Large intestine (tissue), 3 donors: ENCODE measurements around the gene HIRA. TPM values are rescaled to one million over a fixed set of nuclear protein-coding genes. Genes with fewer than 3 reads are reported as not detected.

Source experiments
- DNase-seq, 2 donors: peaks; one replicate each; pipeline versions ENCODE4 v3.0.0 to v3.0.0-alpha.2; 2013
- H3K27ac ChIP-seq: one replicate; pipeline ENCODE4 v1.5.1; 2013; ENCODE audit warnings: low read length
- H3K27me3 ChIP-seq: 2 replicates; pipeline ENCODE4 v1.6.1; 2013; ENCODE audit warnings: low read length; ENCODE audit not compliant: control insufficient read depth, insufficient read depth
- H3K36me3 ChIP-seq: 2 replicates; pipeline ENCODE4 v1.6.1; 2013; ENCODE audit warnings: low read length; ENCODE audit not compliant: control insufficient read depth, insufficient read depth
- H3K4me1 ChIP-seq: one replicate; pipeline ENCODE4 v1.6.1; 2013; ENCODE audit warnings: low read length; ENCODE audit not compliant: control insufficient read depth, insufficient read depth
- H3K4me3 ChIP-seq: one replicate; pipeline ENCODE4 v1.5.1; 2013; ENCODE audit warnings: low read length
- H3K9me3 ChIP-seq: one replicate; pipeline ENCODE4 v1.6.1; 2013; ENCODE audit warnings: mild to moderate bottlenecking, low read depth, low read length, moderate library complexity; ENCODE audit not compliant: control insufficient read depth
- WGBS: methylation state at CpG from one replicate; pipeline ENCODE4 v1.1.5; 2013; ENCODE audit warnings: low lambda C conversion rate; ENCODE audit not compliant: insufficient coverage; 5-methylcytosine and 5-hydroxymethylcytosine counted together
- polyA plus RNA-seq: library from polyadenylated mRNA; unstranded; fragments of 120-200 nt; gene quantifications from one replicate; pipeline ENCODE4 v1.2.1, GENCODE V29; 2013

The HIRA gene
- polyA plus RNA-seq, 1 donor, result 29.6 TPM

DNA sequence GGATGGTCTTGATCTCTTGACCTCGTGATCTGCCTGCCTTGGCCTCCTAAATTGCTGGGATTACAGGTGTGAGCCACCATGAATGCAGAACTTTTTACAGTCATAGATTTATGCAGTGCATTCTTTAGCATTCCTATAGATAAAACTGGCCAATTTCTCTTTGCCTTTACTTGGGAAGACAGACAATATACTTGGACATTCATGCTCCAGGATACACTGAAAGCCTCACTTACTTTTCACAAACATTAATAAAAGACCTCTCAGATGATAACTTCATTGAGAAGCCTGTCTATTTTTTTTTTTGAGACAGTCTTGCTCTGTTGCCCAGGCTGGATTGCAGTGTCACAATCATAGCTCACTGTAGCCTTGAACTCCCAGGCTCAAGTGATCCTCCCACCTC, 127.7 kb downstream of the HIRA start:
- no CpG with 5 or more reads among the region's 1 CpG for WGBS
- no peak overlapping the region for H3K27ac ChIP-seq
- no peak for DNase-seq
- H3K36me3 ChIP-seq, result no peaks in the 10 kb centered on the region
- no peaks in the 10 kb centered on the region for H3K9me3 ChIP-seq
- no peaks in the 10 kb centered on the region for H3K4me1 ChIP-seq
- no peak overlapping the region for H3K4me3 ChIP-seq
- H3K27me3 ChIP-seq, result no peaks in the 10 kb centered on the region

DNA sequence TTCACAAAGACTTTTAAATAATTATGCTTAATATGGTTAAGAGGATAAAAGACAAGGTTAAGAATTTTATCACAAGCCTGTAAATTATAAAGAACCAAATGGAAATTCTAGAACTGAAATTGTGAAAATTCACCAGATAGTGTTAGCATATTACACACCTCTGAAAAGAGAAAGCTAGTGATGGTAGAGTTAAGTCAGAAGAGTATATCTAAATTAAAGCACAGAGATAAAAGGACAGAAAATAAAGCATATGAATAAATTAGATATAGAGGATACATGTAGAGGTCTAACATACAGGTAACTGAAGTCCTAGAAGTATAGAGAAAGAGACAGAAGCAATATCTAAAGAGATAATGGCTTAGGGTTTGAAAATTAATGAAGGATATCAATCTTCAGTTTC, 135.8 kb downstream of the HIRA start:
- Histone ChIP-seq H3K27ac (no peak overlapping the region), H3K27me3 (peaks cover 5% of the 10 kb centered on the region), H3K4me1 (peaks cover 4% of the 10 kb centered on the region), H3K36me3 (no peaks in the 10 kb centered on the region), H3K4me3 (no peak overlapping the region), H3K9me3 (peaks cover 4% of the 10 kb centered on the region)
- DNase-seq, result no peak

DNA sequence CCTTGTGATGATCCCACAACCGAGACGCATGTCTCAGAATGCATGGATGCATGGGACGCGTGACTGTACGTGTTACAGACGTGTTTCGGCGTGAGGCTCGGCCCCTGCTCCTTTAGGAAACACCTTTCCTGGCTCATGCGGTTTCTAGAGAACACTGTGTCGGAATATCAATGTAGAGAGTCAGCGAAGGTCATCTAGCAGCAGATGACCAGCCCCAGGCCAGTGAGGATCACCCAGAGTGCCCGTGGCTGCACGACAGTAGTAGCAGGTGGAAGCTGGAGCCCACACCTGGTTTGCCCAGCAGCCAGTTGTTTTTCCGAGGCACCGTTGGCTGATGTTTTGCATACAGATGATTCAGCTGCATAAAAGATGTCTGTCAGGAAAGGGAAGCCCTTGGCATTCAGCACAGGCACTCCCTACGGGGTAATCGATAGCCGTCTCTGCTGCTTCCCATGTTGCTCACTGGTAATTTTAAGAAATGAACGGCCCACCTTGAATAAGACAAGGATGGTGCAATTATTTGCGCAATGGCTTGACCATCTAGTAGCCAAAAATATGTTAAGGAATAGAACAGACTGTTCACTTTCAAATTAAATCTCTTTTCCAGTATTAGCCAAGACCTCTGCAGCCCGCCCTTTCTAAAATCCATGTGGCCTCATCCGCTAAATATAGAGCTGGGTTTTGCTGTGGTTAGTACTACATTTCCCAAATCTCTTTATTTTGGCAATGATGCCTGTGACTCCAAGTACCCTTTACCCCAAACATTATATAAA, 138.9 kb downstream of the HIRA start:
- Histone ChIP-seq H3K4me3 (peak overlapping the region; percentile 61), H3K36me3 (no peaks in the 10 kb centered on the region), H3K4me1 (peaks cover 4% of the 10 kb centered on the region), H3K27me3 (peaks cover 16% of the 10 kb centered on the region), H3K27ac (no peak overlapping the region), H3K9me3 (peaks cover 5% of the 10 kb centered on the region)
- no peak for DNase-seq
- WGBS, result 92% methylated on average over 4 of the region's 23 CpGs

DNA sequence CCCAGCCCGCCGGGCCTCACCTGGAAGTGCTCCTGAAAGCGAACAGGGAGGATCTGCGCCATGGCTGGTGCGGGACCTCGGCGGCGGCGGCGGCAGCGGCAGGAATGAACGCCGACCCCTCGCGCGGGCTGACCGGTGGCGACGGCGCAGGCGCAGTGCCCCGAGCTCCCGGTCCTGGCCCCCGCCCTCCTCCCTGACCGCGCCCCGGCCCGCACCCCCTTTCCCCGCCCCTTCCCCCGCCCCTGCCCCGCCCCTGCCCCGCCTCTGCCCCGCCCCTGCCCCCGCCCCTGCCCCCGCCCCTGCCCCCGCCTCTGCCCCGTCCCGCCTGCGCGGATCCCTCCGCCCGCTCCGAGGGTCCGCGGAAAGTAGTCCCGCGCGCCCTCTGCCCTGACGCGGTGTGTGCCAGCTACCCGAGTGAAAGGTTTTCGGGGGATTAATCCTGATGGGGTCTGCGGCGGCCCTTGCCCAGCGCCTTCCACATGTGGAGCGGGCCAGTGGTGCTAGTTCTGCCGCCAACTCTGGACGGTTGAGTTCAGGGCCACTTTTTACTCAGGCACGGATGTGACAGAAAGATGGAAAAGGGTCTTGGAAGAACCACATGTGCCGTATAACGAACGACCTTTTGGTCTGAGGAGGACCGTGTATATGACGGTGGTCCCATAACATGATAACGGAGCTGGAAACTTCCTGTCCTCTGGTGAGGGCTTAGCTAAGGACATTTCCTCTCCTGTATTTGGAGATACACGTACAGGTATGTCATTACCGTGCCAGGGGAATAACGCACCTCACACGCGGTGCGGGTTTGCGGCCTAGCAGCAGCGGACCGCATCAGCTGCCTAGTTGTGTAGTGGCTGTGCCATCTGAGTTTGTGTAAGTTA, 139.7 kb downstream of the HIRA start, which contains the start of gene CLTCL1:
Gene CLTCL1, minus strand, starts transcription at position 140 of the 878 bp plus-strand sequence. Its CDS starts 78 bp downstream, at position 62.
- peaks cover 5% of the 10 kb centered on the region for H3K9me3 ChIP-seq
- H3K4me1 ChIP-seq, result peaks cover 4% of the 10 kb centered on the region
- peak within 1 kb of the TSS; percentile 61 for H3K4me3 ChIP-seq
- peak; percentile 38 to 91 for DNase-seq
- H3K36me3 ChIP-seq, result no peaks in the 10 kb centered on the region
- H3K27ac ChIP-seq, result no peak within 1 kb of the TSS
- no CpG with 5 or more reads among the region's 74 CpGs for WGBS
- H3K27me3 ChIP-seq, result peaks cover 16% of the 10 kb centered on the region

DNA sequence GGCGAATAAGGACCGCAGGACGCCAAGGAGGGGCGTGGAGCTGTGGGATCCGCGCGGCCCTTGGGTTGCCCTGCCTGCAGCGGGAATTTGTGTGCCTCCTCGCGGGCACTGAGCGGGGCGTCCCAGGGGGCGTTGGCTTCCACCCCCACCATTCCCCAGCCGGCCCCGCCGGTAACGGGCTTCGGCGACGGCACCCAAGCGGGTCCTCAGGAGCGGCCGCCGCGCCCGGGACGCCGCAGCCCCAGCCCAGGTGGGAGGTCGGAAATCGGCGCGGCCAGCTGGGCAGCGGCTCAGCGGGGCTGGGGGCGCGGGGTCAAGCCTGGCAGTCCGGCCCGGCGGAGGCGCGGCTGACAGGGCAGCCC, 140.3 kb downstream of the HIRA start:
- WGBS, result no CpG with 5 or more reads among the region's 41 CpGs
- no peaks in the 10 kb centered on the region for H3K36me3 ChIP-seq
- peak overlapping the region; percentile 51 for H3K4me3 ChIP-seq
- DNase-seq, result peak in 1 of 2 donors; percentile 27
- no peak overlapping the region for H3K27ac ChIP-seq
- H3K4me1 ChIP-seq, result peaks cover 4% of the 10 kb centered on the region
- peaks cover 5% of the 10 kb centered on the region for H3K9me3 ChIP-seq
- H3K27me3 ChIP-seq, result peaks cover 16% of the 10 kb centered on the region

DNA sequence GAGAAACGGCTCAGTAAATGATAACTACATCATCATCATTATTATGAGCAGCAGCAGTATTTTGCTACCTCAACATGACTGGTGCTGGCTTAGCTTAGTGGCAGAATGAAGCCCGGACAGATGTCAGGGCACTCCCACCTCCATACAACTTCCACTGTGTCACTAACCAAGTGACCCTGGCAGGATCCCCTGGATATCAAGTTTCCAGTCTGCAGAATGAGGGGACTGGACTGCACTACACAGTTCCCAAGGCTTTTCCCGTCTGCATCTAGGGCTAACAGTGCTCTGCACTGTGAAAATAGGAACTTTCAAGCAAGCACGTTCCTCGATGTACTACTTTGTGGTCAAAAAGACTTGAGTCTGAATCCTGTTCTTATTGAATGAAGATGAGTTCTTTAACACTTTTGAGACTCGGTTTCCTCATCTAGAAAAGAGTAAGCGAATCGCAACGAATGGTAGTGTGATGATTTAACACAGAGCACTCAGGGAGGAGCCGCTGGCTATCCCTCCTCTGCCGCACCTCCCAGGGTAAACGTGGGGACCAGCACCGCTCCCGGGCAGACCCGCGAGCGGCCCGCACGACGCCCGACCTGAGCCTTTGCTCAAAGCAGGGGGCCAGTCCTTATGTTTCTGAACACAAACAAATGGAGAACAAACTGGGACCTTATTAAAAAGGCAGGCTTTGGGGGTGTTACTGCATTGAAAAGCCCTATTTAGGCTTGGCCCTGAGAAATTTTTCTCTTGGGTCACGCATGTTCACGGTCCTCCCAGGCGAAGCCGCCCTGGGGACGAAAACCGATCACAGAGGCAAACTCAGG, 140.9 kb downstream of the HIRA start:
- no peak overlapping the region for H3K27ac ChIP-seq
- H3K27me3 ChIP-seq, result peaks cover 16% of the 10 kb centered on the region
- H3K36me3 ChIP-seq, result no peaks in the 10 kb centered on the region
- peaks cover 4% of the 10 kb centered on the region for H3K4me1 ChIP-seq
- WGBS, result no CpG with 5 or more reads among the region's 27 CpGs
- H3K4me3 ChIP-seq, result peak overlapping the region; percentile 51
- DNase-seq, result peak in 1 of 2 donors; percentile 13
- H3K9me3 ChIP-seq, result peaks cover 5% of the 10 kb centered on the region

DNA sequence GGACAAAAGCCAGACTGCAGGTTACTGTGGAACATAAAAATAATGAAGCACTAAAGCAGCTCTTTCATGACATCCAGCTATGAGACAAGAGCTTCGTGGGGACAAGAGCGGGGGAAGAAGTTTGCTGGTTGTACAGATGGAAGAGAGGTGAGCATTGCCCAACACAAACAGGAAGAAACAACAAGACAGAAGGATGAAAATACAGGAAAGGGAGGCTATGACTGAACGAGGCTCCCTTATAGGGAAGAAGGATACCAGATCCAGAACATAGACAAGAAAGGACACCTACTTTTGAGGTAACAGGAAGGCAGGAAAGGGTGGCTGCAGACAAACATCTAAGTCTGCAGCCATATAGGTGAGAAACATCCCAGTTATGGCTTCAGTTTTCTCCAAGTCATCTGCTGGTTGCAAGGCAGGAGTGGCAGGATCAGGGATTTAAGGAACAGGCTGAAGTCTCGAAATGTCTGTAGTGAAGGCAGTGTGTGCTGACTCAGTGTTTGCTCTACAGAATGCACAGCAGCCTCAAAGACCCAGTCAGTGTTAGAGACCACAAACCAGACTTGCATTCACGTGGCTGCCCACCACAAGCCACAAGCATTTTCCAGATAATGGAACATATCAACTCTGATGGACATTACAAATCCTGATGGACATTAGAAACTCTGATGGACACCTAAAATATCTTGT, 141.9 kb downstream of the HIRA start:
- 83% methylated on average over 2 of the region's 5 CpGs for WGBS
- no peak for DNase-seq
- H3K4me1 ChIP-seq, result peaks cover 4% of the 10 kb centered on the region

DNA sequence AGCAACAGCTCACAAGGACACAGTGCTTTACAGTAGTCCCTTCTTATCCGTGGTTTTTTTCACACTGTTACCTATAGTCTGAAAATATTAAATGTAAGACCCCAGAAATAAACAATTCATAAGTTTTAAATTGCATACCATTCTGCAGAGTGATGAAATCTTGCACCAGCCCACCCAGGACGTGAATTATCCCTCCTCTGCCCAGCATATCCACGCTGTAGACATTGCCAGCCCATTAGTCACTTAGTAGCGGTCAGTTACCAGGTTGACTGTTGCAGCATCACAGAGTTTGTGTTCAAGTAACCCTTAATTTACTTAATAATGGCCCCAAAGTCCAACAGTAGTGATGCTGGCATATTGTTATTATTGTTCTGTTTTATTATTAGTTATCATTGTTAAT, 143.6 kb downstream of the HIRA start:
- Histone ChIP-seq H3K36me3 (no peaks in the 10 kb centered on the region), H3K27ac (no peak overlapping the region), H3K9me3 (peaks cover 5% of the 10 kb centered on the region), H3K4me1 (peaks cover 4% of the 10 kb centered on the region), H3K27me3 (peaks cover 16% of the 10 kb centered on the region), H3K4me3 (no peak overlapping the region)
- 60% methylated on average over 1 of the region's 4 CpGs for WGBS
- no peak for DNase-seq

More for the DNA sequence above, 141.9 kb downstream of the HIRA start:
- Histone ChIP-seq H3K36me3 (no peaks in the 10 kb centered on the region), H3K4me3 (no peak overlapping the region), H3K27me3 (peaks cover 16% of the 10 kb centered on the region), H3K9me3 (peaks cover 5% of the 10 kb centered on the region), H3K27ac (no peak overlapping the region)

DNA sequence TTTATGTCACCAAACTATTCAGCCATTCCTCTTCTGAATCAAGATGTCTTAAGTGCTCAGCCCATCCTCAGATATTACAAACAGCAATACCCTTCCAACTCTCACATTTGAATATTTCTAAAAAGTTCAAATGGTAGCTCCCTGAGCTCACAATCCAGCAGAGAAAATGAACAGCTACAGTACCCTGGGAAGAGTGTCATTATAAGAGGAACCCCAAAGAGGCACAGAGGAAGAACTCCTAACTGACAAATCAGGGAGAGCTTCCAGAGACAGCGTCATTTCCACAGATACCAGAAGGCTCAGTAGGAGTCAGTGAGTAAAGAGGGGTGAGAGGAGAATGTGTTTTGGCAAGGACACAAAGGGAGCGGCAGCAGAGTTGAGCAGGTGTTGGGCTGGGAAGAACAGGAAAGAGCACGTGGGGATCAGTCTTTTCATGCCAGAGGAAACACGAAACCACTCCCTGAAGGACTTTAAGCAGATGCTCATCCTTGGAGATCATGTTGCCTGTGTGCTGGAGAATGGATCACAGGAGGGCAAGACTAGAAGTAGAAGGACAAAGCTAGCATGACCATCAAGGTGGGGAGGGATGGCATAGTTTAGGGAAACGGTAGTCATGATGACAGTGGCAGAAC, 144.3 kb downstream of the HIRA start:
- no CpG with 5 or more reads among the region's 5 CpGs for WGBS
- H3K4me1 ChIP-seq, result no peaks in the 10 kb centered on the region
- no peak overlapping the region for H3K4me3 ChIP-seq
- no peak for DNase-seq
- H3K36me3 ChIP-seq, result no peaks in the 10 kb centered on the region
- H3K9me3 ChIP-seq, result peaks cover 5% of the 10 kb centered on the region
- H3K27me3 ChIP-seq, result peaks cover 16% of the 10 kb centered on the region
- no peak overlapping the region for H3K27ac ChIP-seq
